ENCODE data around the gene MAPK9. TPM values are rescaled to one million over a fixed set of nuclear protein-coding genes. Genes with fewer than 3 reads are reported as not detected.
A peak's percentile ranks its signal among the peaks of the same experiment; 100 is the strongest.

Gene MAPK9
- total RNA-seq, 4 donors from 2014 or later: 48.1 to 70.0 (median 54.2) TPM

DNA sequence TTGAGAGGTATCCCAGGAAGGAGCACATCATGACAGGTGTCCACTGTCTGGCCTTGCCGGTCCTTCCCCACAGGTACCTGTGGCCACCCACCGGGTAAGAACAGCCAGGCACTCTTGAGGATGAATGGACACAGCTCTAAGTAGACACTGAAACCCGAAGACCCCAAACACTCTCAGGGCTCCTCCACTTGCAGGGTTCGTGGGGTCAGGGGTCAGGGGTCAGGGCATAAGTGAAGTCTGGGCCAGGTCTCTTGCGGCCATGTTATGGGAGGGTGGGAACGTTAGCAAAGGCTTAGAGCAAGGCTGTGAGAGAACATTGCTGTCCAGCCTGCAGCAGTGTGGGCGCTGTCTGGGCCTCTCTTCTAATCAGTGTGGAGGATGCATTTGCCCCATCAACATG is 40.0 kb downstream of the MAPK9 start:
- Histone ChIP-seq H3K4me3 (replicated peaks in 1 of 3) (no peak overlapping the region), H3K9me3 (no peaks in the 10 kb centered on the region), H3K36me3 (peaks cover 32 to 39% of the 10 kb centered on the region in 2 donors), H3K27ac (no peak overlapping the region), H3K4me1 (no peaks in the 10 kb centered on the region), H3K27me3 (no peaks in the 10 kb centered on the region)
- WGBS, 2 donors: 88 to 94% methylated on average over 3 to 7 of the region's 7 CpGs
- intact Hi-C loops (cut with DNase I): loop anchor here (10.0 kb wide), 1 partner anchor 1167 kb away; no protein-coding TSS in a partner anchor
- no peak for TF ChIP-seq POLR2A (IDR thresholded peaks at IDR 0.05)
- TF ChIP-seq, protein P1, sequence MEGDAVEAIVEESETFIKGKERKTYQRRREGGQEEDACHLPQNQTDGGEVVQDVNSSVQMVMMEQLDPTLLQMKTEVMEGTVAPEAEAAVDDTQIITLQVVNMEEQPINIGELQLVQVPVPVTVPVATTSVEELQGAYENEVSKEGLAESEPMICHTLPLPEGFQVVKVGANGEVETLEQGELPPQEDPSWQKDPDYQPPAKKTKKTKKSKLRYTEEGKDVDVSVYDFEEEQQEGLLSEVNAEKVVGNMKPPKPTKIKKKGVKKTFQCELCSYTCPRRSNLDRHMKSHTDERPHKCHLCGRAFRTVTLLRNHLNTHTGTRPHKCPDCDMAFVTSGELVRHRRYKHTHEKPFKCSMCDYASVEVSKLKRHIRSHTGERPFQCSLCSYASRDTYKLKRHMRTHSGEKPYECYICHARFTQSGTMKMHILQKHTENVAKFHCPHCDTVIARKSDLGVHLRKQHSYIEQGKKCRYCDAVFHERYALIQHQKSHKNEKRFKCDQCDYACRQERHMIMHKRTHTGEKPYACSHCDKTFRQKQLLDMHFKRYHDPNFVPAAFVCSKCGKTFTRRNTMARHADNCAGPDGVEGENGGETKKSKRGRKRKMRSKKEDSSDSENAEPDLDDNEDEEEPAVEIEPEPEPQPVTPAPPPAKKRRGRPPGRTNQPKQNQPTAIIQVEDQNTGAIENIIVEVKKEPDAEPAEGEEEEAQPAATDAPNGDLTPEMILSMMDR (IDR thresholded peaks at IDR 0.05): no peak
- no peak for DNase-seq

DNA sequence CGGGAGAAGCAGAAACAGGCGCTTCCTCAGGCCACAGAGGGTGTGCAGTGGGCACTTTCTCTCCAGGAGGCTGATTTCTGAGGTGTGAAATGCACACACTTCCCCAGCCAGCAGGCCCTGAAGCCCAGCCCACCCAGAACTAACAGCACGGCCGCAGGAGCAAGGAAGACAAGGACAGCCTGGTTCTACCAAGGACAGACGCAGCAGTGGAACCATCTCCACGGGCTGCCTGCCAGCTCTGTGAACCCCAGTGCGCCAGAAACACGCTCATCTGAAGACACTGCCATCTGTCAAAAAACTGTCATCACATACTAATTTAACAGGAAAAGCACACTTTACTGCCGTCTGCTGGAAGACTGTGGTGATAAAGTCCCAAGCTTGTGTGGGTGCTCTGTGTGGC is 40.7 kb downstream of the MAPK9 start:
- Histone ChIP-seq H3K4me3 (replicated peaks in 1 of 3) (no peak overlapping the region), H3K27me3 (no peaks in the 10 kb centered on the region), H3K36me3 (peaks cover 25 to 31% of the 10 kb centered on the region in 2 donors), H3K9me3 (no peaks in the 10 kb centered on the region), H3K27ac (no peak overlapping the region), H3K4me1 (no peaks in the 10 kb centered on the region)
- TF ChIP-seq POLR2A (IDR thresholded peaks at IDR 0.05): no peak
- TF ChIP-seq, protein P1 (IDR thresholded peaks at IDR 0.05): no peak
- DNase-seq: no peak
- 89 to 95% methylated on average over 9 of the region's 9 CpGs for WGBS, 2 donors
- intact Hi-C loops (cut with DNase I): loop anchor here (10.0 kb wide), 1 partner anchor 1166 kb away; no protein-coding TSS in a partner anchor

GRCh38 chr5:180250329-180250728 is 41.6 kb downstream of the MAPK9 start:
- no peaks in the 10 kb centered on the region for H3K4me1 ChIP-seq
- H3K36me3 ChIP-seq: peaks cover 25 to 31% of the 10 kb centered on the region in 2 donors
- H3K4me3 ChIP-seq (replicated peaks in 1 of 3): no peak overlapping the region
- H3K9me3 ChIP-seq: no peaks in the 10 kb centered on the region
- no peak overlapping the region for H3K27ac ChIP-seq
- TF ChIP-seq, protein P1 (IDR thresholded peaks at IDR 0.05): no peak
- DNase-seq: no peak
- intact Hi-C loops (cut with DNase I): loop anchor here (10.0 kb wide), 1 partner anchor 1166 kb away; no protein-coding TSS in a partner anchor
- no peaks in the 10 kb centered on the region for H3K27me3 ChIP-seq
- 89 to 100% methylated on average over 4 of the region's 4 CpGs for WGBS, 2 donors

DNA sequence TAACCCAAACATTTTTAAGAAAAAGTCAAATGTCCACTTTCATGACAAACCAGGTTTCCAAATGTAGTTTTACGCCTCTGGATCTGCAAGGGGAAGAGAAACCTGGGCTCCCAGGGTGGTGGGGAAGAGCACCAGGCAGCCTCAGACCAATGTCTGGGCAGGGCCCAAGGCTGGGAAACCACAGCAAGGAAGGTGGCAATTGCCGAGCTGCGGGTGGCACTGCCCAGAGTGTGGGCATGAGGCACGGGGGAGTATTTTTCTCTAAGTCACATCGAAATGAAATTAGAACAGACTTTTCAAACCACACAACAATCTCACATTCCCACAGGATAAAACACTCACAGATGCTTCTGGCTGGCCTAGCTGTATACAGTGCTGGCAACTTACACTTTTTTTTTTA is 50.3 kb downstream of the MAPK9 start:
- 94% methylated on average over 5 of the region's 5 CpGs for WGBS, 2 donors

GRCh38 chr5:180238631-180239030 is 53.3 kb downstream of the MAPK9 start:
- no peaks in the 10 kb centered on the region for H3K9me3 ChIP-seq
- no peak overlapping the region for H3K4me3 ChIP-seq (replicated peaks in 1 of 3)
- intact Hi-C loops (cut with DNase I): no loop called here
- DNase-seq: peak; percentile 51 to 59
- no peaks in the 10 kb centered on the region for H3K4me1 ChIP-seq
- H3K27me3 ChIP-seq: no peaks in the 10 kb centered on the region
- WGBS, 2 donors: 74 to 81% methylated on average over 2 of the region's 2 CpGs
- H3K27ac ChIP-seq: no peak overlapping the region
- TF ChIP-seq, protein P1 (IDR thresholded peaks at IDR 0.05): no peak
- TF ChIP-seq POLR2A (IDR thresholded peaks at IDR 0.05): no peak
- H3K36me3 ChIP-seq: peaks cover 34 to 42% of the 10 kb centered on the region in 2 donors

More for the DNA sequence above, 50.3 kb downstream of the MAPK9 start:
- Histone ChIP-seq H3K27me3 (no peaks in the 10 kb centered on the region), H3K36me3 (peaks cover 22 to 27% of the 10 kb centered on the region in 2 donors), H3K4me1 (no peaks in the 10 kb centered on the region), H3K9me3 (no peaks in the 10 kb centered on the region), H3K4me3 (replicated peaks in 1 of 3) (no peak overlapping the region), H3K27ac (no peak overlapping the region)
- DNase-seq: no peak
- no peak for TF ChIP-seq POLR2A (IDR thresholded peaks at IDR 0.05)
- TF ChIP-seq, protein P1 (IDR thresholded peaks at IDR 0.05): no peak
- intact Hi-C loops (cut with DNase I): no loop called here

Data from thyroid gland (tissue), 4 donors.